AG20443 (cell line): Measurements from ENCODE around the gene TMEM42.
"Not testable (repeated sequence)": the region's sequence is repeated elsewhere in the genome, so short reads cannot be mapped to it uniquely, and the experiment has no call there.

Experiments
- DNase-seq: peaks from one replicate; pipeline ENCODE4 v3.0.0; 2012; ENCODE audit warnings: low spot score, mixed read lengths

TMEM42 gene

GRCh38 chr3:44861412-44862225 lies at the start of gene TMEM42:
Gene TMEM42 (plus strand): TSS chr3:44861912. CDS start chr3:44861925, 13 bp downstream.
- DNase-seq, result peak; percentile 99

GRCh38 chr3:44814751-44815150 lies 47.0 kb upstream of the TMEM42 start:
- DNase-seq, result no peak

- DNase-seq, result not testable (repeated sequence)
Observed at GRCh38 chr3:44816334-44816733, 45.4 kb upstream of the TMEM42 start.

- not testable (repeated sequence) for DNase-seq
Observed at GRCh38 chr3:44821206-44821605, 40.5 kb upstream of the TMEM42 start.

GRCh38 chr3:44825264-44825925 lies 36.3 kb upstream of the TMEM42 start:
- DNase-seq, result peak; percentile 69

GRCh38 chr3:44827196-44827595 lies 34.5 kb upstream of the TMEM42 start:
- DNase-seq, result no peak

- no peak for DNase-seq
Observed at GRCh38 chr3:44831232-44831631, 30.5 kb upstream of the TMEM42 start.

GRCh38 chr3:44832032-44832431 lies 29.7 kb upstream of the TMEM42 start:
- no peak for DNase-seq

- no peak for DNase-seq
Observed at GRCh38 chr3:44832965-44833364, 28.7 kb upstream of the TMEM42 start.

- no peak for DNase-seq
Observed at GRCh38 chr3:44833394-44833793, 28.3 kb upstream of the TMEM42 start.

- no peak for DNase-seq
Observed at GRCh38 chr3:44835684-44836083, 26.0 kb upstream of the TMEM42 start.

- DNase-seq, result no peak
Observed at GRCh38 chr3:44842376-44842775, 19.3 kb upstream of the TMEM42 start.

GRCh38 chr3:44845528-44846520 lies 15.9 kb upstream of the TMEM42 start:
- peak; percentile 47 for DNase-seq

- no peak for DNase-seq
Observed at GRCh38 chr3:44848634-44849033, 13.1 kb upstream of the TMEM42 start.

- not testable (repeated sequence) for DNase-seq
Observed at GRCh38 chr3:44856663-44857062, 5.0 kb upstream of the TMEM42 start.

GRCh38 chr3:44860117-44860516 lies 1.6 kb upstream of the TMEM42 start:
- DNase-seq, result no peak

- DNase-seq, result no peak
Observed at GRCh38 chr3:44862226-44862637, 520 bp downstream of the TMEM42 start.

- no peak for DNase-seq
Observed at GRCh38 chr3:44865272-44866035, 3.7 kb downstream of the TMEM42 start.

- DNase-seq, result no peak
Observed at GRCh38 chr3:44867421-44868111, 5.9 kb downstream of the TMEM42 start.

- DNase-seq, result no peak
Observed at GRCh38 chr3:44870375-44871061, 8.8 kb downstream of the TMEM42 start.
